ENCODE measurements around the gene RNF157.
"Not testable (repeated sequence)": the region's sequence is repeated elsewhere in the genome, so short reads cannot be mapped to it uniquely, and the experiment has no call there.

RNF157 gene

DNA sequence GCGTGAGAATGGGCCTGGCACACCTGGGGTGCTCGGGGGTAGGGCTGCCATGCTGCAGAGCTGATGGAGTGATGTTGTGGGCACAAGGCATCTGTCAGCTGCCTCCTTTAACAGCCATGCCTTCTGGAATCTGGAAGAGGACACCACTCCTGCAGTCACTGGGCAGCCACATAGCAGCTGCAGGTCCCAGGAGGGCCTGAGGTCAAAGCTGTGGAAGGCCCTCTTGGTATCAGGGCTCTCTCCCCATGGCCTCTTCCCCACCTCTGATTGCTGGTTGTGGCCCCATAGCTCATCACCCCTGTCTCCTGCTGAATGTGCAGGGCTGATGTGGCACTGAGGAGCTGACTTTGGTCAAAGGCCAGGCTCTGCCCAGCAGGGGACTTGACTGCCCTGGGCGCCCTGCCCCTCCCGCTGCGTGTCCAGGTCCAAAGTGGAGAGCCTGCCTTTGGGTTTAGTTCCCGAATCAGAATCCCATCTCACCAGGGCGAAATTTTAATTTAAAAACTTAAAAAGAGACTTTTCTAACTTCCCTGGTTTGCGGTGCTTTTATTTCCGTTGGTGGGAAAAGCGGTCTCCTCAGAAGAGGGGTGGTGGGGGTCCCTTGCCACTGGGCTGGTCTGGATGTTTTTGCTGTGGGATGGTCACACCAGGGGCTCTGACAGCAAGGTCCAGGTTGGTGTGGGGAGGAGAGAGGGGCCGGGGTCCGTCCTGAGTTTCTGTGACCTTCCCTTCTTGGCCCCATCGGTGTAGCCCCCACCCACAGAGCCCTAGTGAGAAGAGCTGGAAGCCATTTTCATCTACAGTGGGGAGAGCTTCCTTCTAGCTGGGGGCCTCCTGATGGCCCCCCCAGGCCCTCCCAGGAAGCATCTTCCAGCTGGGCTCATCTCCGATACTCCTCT, 30.7 kb upstream of the RNF157 start:
- no peak for DNase-seq (ENCODE audit: low read depth in 1 of 2, low spot score in 1 of 2)

DNA sequence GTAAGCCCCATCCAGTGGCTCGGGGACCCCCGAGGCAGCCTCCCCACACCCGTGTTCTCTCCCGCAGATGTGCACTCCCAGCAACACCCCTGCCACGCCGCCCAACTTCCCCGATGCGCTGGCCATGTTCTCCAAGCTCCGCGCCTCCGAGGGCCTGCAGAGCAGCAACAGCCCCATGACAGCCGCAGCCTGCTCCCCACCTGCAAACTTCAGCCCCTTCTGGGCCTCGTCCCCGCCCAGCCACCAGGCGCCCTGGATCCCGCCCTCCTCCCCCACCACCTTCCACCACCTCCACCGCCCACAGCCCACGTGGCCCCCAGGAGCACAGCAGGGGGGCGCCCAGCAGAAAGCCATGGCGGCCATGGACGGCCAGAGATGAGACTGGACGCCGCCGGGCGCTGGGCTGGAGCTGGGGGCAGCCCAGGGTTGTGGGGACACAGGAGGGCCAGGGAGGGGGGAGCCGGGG, 29.9 kb upstream of the RNF157 start:
- DNase-seq (ENCODE audit: low read depth in 1 of 2, low spot score in 1 of 2): no peak

DNA sequence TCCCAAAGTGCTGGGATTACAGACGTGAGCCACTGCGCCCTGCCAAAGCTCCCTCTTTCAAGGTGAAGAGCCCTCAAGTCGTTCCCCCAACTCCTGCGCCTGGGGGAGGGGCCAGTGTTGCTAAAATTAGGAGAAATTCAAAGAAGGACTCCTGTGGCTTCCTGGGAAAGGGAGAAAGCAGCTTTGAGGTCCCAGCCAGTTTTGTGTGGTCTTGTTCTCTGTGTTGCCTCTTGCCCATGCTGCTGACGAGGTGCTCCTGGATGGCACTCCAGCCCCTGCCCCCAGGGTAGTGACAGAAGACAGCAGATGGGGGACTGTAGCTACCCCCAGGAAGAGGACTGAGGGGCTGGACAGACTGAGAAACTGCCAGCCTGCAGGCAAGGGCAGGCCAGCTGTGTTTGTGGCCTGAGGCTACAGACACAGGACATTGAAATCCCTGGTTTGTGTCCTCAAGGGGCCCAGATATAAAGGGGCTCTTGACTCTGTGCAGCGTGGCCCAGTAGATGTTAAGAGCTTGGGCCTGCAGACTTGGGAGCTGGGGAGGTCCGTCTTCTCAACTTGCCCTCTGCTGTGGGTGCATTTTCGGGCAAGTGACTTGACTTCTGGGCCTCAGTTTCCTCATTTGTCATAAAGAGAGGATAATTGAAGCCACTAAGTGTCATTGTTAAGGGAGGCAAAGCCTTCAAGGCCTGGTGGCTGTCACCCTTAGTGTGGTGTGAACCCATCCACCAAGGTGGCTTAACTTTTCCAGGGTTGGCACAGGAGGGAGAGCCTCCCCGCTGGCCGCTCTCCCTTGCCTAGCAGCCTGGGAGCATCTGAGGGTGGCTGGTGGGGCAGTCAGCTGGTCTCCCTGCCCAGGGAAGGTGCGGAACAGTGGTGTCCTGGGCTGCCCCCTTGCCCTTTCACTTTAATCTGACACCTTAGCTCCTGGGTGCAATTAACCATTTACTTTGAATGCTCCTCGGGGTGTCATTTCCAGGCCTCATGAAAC, 29.0 kb upstream of the RNF157 start:
- no peak for DNase-seq (ENCODE audit: low read depth in 1 of 2, low spot score in 1 of 2)

DNA sequence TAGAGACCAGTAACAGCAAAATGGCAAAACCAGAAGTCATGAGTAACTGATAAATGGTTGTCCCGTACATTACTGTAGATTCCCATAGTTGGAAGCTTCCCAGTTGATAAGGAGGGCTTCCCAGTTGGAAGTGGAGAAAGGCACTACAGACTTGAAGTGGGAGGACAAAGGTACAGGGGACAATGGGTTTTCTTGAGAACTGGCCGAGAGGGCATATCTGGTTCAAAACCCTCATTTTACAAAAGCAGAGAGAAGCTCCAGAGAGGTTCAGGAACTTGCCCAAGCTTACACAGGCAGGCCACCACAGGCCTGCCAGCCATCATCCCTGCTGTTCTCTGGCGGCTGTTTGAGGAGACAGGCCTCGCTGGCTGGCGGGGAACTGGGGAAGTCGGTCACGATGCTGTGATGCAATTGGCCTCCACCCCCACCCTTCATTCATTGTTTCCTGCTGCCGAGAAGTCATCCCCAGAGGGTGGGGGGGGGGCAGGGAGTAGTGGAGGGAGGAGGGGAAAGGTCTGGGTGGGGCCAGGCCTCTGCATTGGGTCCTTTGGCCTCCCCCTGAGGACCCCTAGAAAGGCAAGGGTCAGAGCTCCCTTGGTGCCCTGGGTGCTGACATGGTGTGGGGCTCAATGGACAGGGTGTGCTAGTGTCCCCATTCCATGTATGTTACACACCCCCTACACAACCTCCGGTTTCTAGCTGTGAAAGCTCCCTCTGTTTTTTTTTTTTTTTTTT, 27.9 kb upstream of the RNF157 start:
- DNase-seq (ENCODE audit: low read depth in 1 of 2, low spot score in 1 of 2): peak; percentile 44 to 54

DNA sequence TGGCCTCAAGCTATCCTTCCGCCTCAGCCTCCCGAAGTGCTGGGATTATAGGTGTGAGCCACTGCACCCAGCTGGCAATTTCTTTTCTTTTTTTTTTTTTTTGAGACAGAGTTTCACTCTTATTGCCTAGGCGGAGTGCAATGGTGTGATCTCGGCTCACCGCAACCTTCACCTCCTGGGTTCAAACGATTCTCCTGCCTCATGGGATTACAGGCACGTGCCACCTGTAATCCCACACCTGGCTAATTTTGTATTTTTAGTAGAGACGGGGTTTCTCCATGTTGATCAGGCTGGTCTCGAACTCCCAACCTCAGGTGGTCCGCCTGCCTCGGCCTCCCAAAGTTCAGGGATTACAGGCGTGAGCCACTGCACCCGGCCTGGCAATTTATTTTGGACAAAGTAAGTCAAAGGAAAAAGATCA, 27.3 kb upstream of the RNF157 start:
- DNase-seq (ENCODE audit: low read depth in 1 of 2, low spot score in 1 of 2): not testable (repeated sequence)

DNA sequence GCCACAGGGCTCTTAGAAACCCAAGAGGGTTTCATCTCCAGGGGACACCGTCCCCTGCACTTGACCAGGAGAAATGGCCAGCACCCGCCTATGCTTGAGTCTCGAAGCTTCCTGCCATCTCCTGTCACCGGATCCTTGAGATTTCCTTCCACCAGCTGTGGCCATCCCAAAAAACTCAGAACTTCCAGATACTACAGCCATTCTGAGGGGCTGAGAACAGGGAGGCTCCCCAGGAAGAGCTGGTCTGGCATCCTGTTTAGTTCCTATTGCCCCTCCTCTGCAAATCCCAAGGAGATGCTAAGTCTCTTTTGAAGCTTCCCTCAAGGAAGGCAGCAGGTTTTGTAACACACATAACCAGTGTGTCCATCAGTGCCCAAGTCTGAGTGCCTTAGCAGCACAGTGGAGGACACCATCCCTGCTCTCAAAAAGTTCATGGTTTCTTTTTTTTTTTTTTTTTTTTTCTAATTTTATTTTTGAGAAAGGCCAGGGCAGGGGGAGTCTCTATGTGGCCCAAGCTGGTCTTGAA, 26.8 kb upstream of the RNF157 start:
- DNase-seq (ENCODE audit: low read depth in 1 of 2, low spot score in 1 of 2): no peak

DNA sequence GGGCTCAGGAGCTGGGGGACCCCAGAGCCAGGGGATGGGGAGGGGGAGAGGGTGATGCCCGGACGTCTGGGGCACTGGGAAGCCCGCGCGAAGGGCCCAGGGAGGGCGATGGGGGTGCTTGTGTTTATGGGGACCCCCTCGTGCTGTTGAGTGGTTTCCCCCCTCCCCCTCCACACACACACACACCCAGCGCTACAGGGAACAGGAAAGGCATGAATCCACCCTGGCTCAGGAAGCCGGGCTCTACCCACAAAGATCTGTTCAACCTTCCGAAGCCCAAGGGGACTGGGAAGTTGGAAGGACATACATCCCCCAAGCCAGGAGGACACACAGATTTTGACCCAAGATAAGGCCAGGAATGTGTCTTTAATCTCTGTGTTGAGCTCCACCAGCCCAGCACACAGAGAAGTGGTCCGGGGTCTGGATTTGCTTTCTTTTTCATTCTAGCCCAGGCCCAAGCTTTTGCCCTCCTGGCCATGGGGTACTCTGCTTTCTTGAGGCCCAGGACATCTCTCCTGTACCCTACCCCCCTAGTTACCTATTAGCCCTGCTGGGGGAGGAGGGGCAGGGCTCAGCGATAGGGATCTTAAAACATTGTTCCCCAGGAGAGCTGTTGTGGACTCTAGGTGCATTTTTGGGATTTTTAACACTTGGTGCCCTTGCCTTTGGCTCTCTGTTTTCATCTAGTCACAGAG, 26.1 kb upstream of the RNF157 start:
- DNase-seq (ENCODE audit: low read depth in 1 of 2, low spot score in 1 of 2): no peak

DNA sequence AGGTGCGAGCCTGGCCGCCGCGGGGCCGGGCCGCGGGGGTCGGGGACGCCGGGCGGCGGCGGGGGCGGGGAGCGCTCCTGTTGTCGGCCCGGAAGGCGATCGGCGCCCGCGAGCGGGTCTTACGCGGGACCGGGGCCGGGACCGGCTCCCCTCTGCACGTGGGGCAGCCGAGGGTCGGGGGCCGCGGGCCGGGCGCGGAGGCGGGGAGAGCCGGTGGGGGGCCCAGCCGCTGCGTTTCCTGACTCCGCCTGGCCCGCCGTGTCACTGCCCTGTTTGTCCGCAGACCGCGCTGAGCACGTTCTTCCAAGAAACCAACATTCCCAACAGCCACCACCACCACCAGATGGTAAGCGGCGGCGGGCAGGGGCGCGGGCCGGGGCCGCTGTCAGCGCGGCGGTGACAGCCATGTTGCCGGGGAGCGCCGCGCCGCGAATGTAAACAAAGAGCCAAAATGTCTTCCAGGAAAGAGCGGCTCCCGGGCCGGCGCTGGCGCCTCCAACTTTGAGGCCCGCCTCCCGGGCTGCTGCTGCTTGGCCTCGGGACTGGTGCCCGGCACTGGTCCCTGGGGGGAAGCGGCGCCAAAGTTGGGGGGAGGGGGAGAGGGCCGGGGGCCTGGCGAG, 25.4 kb upstream of the RNF157 start:
- DNase-seq (ENCODE audit: low read depth in 1 of 2, low spot score in 1 of 2): peak in 1 of 2 donors; percentile 30

DNA sequence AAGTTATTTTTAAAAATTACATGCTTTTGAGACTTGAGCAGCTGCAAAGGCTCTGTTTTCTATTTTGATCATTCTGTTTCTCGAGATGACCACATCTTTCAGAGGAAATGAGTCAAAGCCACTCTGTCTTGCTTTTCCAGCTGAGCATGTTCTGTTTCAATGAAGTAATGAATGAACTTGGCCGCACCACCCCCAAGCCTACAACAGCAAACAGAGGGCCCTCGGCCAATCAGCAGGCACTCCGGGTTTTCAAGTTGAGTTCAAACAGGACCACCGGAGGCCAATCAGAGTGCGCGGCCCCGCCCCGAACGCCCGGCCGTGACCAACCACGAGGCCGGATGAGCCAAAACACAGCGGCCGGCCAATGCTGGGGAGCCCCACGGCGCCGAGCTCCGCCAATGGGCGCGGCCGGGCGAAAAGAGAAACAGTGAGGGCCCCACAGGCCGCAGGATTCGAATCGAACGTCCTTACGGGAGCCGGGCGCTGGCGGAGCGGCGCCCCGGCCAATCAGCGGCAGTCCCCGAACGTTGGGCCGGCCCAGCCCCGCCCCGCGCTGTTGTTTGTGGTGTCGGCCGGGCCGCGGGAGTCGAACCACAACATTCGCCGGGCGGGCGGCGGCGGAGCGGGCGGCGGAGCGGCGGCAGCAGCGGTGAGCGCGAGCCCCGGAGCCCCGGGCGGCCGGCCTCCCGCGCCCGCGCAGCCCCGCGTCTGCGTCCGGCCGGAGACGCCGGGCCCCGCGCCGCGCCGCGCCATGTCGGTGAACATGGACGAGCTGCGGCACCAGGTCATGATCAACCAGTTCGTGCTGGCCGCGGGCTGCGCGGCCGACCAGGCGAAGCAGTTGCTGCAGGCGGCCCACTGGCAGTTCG, 24.7 kb upstream of the RNF157 start, which contains the start of gene UBALD2:
TSS of gene UBALD2 (plus strand) at position 594 of the 869 bp plus-strand sequence. CDS start at position 752, 158 bp downstream.
- DNase-seq (ENCODE audit: low read depth in 1 of 2, low spot score in 1 of 2): peak; percentile 96 to 99

DNA sequence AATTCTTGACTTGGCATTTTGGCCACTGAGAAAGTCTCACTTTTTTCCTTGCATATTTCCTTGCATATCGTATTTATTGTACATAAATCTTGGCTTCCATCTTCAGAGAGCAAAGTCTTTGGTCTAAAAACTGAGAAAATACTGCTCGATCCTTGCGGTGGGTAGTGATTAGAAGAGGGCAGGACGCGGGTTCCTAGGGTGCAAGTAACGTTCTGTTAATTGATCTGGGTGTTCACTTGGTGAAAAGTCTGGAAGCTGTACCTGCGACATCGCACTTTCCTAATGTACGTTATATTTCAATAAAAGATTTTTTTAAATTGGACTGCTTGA, 24.1 kb upstream of the RNF157 start:
- no peak for DNase-seq (ENCODE audit: low read depth in 1 of 2, low spot score in 1 of 2)

DNA sequence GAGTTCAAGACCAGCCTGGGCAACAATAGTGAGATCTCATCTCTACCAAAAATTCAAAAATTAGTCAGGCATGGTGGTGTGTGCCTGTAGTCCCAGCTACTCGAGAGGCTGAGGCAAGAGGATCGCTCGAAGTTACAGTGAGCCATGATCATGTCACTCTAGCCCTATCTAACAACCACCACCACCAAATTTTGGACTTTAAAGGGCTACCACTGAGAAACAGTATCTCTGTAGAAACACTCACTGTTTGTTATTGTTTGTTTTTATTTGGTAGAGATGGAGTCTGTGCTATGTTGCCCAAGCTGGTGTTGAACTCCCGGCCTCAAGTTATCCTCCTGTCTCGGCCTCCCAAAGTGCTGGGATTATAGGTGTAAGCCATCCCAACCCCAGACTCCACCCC, 23.6 kb upstream of the RNF157 start:
- DNase-seq (ENCODE audit: low read depth in 1 of 2, low spot score in 1 of 2): no peak

DNA sequence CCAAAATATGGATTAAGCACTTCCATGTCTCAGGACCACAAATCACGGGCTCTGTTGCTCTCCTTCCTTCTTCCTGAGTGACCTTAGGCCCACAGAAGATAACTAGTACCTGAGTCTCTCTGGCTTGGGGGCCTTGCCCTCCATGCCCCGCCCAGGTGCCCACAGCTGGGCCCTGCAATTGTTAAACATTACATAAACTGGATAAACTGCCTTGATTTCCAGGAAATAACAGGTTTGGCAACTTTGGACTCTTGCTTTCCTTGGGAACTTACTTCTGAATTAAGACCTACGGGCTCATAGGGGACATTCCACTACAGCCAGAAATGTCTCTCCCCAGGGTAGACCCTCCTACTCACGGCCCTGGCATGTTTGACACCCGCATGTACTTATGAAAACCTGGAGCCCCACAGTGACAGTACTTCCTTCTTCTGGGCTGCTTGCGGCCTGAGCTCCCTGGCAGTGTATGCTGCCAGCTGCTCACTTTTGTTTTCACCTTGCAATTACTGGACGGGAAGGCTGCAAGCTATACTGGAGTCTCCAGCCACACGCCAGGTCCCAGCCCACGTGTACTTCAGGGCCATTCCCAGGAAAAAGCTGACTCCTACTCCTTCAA, 22.5 kb upstream of the RNF157 start:
- DNase-seq (ENCODE audit: low read depth in 1 of 2, low spot score in 1 of 2): no peak

DNA sequence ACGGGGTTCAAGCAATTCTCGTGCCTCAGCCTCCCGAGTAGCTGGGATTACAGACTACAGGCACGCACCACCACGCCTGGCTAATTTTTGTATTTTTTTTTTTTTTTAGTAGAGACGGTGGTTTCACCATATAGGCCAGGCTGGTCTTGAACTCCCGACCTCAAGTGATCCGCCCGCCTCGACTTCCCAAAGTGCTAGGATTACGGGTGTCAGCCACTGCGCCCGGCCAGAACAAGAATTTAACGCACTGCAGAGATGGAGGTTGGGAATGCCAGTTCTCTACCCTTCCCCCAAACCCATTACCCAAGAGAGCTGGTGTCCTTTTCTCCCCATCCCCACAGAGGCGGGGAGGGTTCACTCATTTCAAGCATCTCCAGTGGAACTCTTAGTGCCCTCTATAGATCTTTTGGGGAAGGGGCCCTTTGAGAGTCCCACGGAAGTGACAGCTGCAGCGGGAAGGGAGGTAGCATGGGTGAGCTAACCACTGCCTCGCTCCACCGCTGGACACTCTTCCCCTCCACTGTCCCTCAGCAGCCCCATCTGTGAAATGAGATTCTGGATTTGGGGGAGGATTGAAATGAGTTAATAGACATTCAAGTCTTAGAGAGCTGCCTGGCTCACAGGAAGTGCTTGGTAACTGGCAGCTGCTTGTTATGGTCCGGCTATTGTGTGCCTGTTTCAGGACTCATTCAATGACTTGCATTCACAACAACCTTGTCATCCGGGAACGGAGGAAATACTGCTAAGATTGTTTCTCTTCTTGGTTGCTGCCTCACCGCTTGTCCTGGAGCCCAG, 21.3 kb upstream of the RNF157 start:
- no peak for DNase-seq (ENCODE audit: low read depth in 1 of 2, low spot score in 1 of 2)

DNA sequence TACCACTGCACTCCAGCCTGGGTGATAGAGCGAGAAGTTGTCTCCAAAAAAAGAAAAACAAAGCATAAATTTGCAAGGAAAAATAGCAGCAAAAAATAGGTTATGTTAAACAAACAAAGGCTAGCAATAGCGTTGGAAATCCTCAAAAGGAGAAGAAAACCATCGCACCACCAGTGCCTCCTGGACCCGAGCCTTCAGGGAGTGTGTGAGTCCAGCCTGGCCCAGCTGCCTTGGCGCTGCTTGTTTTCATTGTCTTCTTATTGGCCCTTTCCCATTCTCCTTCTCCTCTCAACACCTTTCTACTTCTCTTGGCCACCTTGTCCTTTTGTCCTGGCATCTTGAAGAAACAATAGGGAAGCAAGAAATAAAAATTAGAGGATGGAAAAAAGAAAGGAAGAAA, 20.4 kb upstream of the RNF157 start:
- DNase-seq (ENCODE audit: low read depth in 1 of 2, low spot score in 1 of 2): no peak

DNA sequence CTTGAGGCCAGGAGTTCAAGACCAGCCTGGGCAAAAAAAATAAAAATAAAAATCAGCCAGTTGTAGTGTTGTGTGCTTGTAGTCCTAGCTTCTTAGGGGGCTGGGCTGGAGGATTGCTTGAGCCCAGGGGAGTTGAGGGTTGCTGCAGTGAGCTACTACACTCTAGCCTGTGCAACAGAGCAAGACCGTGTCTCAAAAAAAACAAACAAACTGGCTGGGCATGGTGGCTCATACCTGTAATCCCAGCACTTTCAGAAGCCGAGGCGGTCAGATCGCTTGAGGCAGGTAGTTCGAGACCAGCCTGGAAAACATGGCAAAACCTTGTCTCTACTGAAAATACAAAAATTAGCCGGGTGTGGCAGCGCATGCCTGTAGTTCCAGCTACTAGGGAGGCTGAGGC, 19.9 kb upstream of the RNF157 start:
- no peak for DNase-seq (ENCODE audit: low read depth in 1 of 2, low spot score in 1 of 2)

DNA sequence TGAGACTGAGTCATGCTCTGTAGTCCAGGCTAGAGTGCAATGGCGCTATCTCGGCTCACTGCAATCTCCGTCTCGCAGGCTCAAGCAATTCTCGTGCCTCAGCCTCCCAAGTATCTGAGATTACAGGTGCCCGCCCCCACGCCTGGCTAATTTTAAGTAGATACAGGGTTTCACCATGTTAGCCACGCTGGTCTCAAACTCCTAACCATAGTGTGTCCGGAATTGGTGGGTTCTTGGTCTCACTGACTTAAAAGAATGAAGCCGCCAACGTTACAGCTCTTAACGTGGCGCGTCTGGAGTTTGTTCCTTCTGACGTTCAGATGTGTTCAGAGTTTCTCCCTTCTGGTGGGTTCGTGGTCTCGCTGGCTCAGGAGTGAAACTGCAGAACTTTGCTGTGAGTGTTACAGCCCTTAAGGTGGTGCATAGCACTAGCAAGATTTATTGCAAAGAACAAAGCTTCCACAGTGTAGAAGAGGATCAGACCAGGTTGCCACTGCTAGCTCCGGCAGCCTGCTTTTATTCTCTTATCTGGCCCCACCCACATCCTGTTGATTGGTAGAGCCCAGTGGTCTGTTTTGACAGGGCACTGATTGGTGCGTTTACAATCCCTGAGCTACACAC, 16.2 kb upstream of the RNF157 start:
- DNase-seq (ENCODE audit: low read depth in 1 of 2, low spot score in 1 of 2): not testable (repeated sequence)

DNA sequence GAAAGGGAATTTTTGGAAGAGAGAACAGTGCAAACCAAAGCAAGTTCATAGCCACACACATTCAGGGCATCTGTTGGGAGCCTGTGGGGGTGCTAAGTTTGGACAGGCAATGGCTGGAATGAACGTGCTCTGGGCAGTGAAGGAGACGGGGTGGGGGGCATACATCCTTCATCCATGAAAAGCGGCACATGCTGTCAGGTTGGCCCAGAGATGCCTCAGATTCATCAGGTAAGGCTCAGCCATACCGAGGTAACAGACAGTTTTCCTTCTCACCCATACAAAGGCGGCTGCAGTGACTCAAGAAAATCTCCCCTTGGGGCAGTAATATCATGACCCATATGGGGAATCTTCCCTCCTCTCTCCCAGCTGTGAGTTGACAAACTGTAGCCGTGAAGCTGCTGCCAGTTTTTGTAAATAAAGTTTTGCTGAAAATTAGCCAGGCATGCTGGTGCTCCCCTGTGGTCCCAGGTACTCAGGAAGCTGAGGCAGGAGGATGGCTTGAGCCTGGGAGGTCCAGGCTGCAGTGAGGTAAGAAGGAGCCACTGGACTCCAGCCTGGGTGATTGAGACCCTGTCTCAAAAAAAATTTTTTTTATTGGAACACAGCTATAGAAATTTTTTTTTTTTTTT, 15.6 kb upstream of the RNF157 start:
- no peak for DNase-seq (ENCODE audit: low read depth in 1 of 2, low spot score in 1 of 2)

Data from stimulated activated CD4-positive, alpha-beta T cell treated with anti-CD3 and anti-CD28 coated beads, Interleukin-15, amount 100 ng/mL, for 1 hour (primary cell).